ENCODE results near the gene ADAMTSL1.

DNA sequence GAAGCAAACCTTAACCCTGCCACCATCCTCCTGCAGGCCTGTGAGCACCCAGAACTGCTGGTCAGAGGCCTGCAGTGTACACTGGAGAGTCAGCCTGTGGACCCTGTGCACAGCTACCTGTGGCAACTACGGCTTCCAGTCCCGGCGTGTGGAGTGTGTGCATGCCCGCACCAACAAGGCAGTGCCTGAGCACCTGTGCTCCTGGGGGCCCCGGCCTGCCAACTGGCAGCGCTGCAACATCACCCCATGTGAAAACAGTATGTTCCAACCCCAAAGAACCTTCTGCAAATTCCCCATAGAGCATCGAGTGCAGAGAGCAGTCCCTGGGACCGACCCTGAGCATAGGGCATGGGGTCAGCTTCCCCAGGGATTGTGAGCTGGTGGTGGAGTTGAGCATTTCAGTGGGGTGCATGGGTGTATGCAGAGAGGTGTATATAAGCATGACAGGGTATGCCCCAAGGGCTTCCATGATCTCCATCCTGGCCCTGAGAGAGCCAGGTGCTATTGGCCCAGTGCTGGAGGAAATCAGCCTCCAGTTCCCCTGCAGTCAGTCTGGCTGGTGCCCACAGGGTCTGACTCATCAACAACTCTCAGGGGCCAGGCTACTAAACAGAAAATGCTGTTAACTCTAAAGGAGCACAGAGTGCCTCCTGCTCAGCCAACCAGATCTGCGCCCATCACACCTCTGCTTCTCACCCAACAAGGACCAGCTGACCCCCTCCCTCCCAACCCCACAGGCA is 432.9 kb downstream of the ADAMTSL1 start:
- TF ChIP-seq, protein P1, sequence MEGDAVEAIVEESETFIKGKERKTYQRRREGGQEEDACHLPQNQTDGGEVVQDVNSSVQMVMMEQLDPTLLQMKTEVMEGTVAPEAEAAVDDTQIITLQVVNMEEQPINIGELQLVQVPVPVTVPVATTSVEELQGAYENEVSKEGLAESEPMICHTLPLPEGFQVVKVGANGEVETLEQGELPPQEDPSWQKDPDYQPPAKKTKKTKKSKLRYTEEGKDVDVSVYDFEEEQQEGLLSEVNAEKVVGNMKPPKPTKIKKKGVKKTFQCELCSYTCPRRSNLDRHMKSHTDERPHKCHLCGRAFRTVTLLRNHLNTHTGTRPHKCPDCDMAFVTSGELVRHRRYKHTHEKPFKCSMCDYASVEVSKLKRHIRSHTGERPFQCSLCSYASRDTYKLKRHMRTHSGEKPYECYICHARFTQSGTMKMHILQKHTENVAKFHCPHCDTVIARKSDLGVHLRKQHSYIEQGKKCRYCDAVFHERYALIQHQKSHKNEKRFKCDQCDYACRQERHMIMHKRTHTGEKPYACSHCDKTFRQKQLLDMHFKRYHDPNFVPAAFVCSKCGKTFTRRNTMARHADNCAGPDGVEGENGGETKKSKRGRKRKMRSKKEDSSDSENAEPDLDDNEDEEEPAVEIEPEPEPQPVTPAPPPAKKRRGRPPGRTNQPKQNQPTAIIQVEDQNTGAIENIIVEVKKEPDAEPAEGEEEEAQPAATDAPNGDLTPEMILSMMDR (IDR thresholded peaks at IDR 0.05), result no peak
- TF ChIP-seq POLR2AphosphoS5 (IDR thresholded peaks at IDR 0.05) (no peak), POLR2A (IDR thresholded peaks at IDR 0.05) (no peak)
